ENCODE results near the gene XXYLT1.

Gene XXYLT1

DNA sequence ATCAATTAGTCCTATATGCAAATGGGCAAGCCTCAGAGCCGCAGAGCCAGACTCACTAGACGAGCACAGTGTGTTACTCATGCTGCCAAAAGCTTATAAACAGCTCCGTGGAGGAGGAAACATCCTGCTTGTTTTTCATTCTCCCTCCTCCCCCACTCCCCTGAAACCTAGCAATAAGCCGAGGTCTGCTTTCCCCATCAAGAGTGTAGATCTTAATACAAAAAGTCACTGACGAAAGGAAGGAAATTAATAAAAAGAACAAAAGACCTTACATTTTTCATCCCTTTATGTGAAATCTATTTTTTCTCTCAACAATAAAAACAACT is 88.5 kb downstream of the XXYLT1 start:
- peak; percentile 31 for DNase-seq

DNA sequence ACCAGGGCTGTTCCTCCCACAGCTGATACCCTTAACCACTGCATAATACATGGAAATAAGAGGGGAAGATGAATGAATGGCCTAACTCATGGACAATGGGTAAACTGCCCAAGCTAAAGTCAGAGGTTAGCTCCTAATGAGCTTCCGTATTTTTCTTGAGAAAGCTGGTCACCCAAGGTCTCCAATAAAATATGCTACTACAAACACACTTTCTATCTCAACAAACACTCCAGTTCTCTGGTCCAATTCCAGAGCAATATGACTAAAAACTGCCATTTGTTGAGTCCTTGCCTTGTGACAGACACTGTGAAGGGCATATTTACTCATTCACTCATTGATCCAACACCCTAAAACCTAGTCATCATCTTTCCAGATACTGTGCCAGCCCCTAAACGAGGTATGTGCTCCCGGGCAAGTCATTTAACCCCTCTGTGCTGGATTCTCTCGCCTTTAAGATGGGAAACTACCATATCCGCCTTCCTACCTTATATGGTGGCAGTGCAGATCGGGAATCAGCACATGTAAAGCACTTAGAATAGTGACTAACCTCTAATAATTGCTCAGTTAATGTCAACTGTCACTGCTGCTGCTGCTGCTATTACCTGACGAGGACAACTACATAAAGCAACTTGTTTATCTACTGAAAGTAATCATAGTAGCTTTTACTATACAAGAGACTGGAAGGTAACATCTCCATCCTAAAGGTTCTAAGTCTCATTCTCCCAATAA is 89.1 kb downstream of the XXYLT1 start:
- peak; percentile 16 for DNase-seq

DNA sequence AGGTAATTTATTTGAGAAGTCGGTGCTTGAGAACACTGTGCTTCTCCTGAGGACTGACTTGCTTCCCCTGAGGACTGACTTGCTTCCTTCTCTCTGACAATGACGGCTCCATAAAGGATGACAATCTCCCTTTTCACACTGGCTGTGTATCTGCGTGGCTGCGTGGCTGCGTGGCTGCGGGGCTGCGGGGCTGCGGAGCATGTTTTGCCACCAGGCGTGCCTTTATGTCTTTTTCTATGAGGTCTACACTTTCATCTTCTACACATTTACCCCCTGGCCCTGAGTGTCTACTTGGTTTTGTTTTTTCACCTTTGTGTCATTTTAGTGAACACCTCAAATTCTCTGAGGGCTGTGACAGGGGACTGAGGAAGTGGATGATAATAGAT is 89.9 kb downstream of the XXYLT1 start:
- no peak for DNase-seq

DNA sequence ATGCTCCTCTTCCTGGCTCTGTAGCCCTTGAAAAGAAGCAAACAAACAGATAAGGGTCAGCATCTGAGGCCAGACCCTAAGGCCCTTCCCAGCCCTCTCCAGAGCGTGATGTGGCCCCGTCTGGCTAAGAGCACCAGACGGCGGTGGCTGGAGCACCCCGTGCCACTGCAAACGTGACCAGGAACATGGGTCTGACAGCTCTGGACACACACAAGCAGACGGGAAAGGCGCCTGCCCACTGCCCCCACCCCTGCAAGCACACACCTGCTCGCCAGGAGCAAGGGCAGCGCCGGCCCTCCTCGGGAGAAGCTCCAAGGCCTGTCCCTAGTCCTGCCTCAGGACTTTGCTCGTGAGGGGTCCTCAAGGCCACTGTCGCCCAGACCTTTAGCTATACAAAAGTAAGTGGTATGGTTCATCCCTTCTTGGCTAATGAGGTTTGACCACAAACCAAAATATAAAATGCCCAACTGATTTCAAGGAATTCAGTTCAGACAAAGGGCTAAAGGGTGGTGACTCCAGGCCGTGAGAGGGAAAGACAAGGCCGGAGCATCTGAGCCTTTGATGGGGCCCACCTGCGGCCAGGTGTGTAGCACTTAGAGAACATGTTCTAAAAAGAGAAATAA is 90.4 kb downstream of the XXYLT1 start:
- no peak for DNase-seq

DNA sequence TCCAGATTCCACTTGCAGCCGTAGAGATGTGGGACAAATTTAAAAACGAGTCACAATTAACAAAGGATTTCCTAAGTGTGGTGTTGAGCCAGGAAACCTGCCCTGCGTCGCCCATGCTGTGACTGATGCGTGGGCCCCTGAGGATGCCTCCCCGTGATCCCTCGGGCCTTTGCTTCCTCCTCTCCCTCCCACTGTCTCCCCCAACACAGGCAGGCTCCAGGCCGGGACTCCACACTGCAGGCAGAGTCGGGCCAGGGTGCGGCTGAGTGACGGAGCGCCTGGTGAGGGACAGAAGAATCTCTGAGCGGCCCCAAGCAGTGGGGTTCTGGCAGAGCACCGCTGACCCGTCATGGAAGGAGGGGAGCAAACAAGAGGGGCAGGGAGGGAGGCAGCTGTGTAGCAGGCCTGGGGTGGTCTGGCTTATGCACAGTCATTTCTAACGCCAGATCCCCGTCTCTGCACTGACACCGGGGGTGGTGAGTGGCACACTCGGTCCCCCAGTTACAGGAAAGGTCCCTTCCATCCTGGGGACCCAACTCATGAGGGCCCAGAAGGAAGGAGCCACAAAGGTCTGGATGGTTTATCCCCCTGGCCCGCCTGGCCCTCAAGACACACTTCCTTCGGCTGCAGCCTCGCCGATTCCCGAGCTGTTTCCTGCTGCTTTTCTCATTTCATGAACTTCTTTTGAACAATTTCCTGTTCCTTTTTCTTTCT is 91.0 kb downstream of the XXYLT1 start:
- no peak for DNase-seq

DNA sequence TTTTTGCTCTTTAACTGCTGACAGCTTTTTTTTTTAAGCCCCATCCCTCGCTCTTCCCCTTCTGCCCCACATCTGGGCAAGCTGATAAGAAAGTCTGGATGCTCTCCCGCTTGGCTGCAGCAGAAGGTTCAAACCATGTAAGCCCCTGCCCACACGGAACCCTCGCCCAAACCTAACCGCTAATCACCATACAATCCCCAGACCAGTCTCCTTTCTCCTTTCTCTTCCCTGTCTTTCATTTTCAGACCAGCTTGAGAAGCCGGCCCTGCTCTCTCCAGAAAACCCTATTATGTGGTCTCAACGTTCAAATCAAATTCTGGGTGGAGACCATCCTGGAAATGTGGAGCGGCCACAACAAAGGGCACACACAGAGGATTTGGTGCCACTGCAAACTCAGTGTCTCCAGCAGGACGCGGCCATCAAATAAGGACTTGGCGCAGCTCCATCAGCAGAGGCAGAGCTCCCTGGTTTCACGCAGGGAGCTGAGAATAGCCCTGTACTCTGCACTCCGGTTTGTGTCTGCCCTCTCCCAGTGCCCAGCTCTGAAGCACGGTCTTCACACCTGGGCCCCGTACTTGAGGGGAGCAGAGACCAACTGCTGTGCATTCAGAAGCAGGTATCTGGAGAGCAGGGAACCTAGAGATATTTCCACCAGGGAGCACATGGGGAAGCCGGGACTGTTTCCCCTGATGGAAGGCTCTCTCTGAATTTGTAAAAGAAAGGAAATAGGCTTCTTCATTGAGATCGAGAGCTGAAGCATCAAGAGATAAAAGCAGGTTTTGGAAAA is 92.6 kb downstream of the XXYLT1 start:
- DNase-seq: no peak

DNA sequence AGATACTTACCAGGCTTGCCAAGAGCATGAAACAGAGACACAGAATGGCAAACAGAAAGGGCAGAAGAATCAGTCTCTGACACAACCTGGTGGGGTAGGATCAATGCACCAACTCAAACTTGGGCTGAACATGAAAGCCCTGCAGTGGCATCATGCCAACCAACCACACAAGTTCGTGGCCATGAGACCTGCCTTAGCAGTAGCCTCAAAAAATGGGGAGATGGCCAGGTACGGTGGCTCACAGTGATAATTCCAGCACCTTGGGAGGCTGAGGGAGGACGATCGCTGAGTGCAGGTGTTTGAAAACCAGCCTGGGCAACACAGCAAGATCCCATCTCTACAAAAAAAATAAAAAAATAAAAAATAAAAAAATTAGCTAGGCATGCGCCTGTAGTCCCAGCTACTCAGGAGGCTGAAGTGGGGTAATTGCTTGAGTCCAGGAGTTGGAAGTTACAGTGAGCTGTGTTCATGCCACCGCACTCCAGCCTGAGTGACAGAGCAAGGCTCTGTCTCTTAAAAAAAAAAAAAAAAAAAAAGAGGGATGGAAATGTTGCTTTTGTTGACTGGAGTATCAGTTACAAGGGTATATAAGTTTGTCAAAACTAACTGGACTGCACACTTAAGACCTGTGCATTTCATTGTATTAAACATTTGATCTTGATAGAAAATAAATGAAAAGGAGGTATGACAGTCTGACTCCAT is 93.4 kb downstream of the XXYLT1 start:
- DNase-seq: no peak

DNA sequence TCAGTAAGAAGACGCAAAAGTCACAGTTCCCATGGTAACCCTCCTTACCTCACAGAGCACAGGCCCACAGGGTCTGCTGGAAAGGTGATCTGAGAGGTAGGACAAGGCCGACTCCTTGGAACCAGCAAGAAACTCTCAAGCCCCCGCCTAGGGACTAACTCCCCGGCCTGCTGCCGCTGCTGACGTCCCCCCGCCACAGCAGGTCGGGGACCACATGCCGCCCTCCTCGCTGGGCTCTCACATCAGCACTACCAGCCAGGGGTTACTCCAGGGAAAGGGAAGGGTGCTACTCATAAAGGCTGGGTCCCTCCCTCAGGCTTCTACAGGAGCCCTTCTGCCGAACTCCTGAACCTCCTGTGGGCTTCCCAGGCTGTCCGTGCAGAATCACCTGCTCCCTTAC is 94.2 kb downstream of the XXYLT1 start:
- no peak for DNase-seq

DNA sequence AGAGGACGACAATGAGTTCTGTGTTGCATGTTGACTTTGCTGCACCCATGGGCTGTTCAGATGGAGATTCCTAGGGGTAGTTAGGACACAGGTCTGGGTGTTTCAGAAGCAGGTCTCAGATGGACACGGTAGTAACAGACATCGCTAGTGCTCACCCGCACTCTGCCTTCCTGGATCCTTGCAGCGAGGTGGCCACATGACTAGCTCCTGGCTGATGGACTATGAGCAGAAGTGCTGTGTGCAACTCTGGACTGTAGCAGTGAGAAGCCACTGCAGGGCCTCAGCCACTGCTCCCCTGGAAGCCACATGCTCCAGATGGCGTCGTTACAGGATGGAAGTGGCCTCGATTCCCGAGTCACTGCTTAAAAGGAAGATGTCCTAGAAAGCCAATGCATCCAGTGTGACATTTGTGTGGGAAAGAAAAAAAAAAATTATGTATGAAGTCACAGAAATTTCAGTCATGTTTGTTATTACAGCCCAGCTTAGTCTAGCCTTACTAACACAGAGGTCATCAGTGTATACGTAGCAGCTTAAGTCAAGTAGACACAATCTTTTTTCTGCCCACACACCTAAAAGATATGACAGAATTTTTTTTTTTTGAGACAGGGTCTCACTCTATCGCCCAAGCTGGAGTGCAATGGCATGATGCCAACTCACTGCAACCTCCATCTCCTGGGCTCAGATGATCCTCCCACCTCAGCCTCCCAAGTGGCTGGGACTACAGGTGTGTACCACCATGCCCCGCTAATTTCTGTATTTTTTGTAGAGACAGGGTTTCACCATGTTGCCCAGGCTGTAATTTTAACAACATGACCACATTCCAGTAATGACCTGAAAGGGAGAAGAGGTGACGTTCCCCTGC is 95.3 kb downstream of the XXYLT1 start:
- DNase-seq: no peak

DNA sequence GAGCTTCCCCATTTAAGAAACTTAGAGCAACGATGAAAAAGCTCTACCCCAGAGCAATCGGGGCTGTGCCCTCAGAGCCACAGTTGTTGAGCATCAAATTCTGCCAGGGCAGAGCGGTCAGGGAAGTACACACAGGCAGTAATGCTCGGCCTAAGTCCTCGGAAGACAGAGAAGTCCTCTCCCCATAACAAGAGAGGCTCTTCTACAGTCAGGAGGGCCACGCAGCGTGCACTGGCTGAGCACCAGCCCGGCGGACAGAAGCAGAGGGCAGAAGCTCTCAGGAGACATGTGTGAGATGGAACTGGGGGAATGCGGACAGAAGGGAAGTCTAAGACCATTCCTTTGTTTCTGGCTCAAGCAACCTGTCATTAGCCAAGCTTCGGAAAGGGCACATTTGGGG is 95.9 kb downstream of the XXYLT1 start:
- DNase-seq: no peak

DNA sequence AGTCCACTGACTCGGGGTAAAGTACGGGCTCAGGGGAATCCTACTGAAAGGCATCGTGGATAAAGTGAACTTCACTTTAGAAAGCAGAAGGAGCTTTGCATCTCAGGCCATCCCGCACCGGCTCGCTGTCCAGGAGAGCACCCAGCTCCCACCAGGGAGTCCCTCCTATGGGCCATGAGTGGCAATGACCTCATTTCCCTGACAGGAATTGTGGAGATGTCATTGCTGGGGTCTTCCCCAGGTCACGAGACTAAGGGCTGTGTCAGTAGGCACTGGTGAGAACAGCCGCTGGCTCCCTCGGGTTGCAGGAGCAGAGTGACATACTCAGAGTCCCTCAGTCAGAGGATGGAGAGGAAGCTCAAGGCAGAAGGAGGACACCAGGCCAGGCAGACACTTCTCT is 97.3 kb downstream of the XXYLT1 start:
- no peak for DNase-seq

DNA sequence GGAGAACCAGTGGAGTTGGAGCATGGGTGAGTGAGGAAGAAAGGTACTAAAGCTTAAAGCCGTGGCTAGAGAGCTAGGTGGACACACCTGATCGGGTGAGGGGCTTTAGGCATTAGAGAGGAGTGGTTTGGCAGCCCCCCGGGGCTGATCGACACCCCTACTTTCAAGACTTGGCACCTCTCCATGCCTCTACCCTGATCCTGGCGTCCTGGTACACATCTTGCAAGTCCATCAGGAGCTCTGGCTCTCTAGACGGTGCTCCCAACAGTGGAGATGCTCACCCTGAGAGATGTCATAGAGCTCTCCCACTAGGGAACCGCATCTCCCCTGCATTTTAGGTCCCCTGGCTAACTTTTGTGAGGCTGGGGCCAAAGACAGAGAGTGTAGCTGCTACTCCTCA is 98.1 kb downstream of the XXYLT1 start:
- no peak for DNase-seq

DNA sequence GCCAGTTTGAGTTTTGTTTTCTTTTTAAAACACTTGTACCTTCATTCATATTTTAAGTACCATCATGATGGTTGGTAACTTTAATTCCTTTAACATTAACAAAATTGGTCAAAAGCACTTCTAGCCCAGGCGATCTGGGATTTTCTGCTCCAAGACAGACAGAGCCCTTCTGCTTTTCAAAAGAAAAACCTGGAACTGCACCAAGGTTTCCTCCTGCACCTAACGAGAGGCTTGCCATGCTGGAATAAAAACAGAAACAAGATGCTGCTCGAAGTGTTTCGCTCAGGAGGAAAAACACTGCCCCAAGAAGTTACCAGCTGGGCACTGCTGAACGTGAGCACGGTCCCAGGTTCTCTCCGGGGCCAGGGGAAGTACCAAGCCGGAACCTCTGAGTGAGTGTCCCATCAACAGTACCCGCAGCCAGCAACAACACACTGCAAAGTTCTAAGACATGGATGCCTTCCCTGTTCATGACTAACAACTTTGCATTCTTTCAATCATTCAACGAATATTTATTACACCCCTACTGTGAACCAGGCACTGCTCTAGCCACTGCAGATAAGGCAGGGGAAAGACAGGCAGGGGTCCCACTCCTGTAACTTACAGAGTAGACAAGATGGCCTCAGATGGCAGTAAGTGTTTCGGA is 98.8 kb downstream of the XXYLT1 start:
- DNase-seq: no peak

DNA sequence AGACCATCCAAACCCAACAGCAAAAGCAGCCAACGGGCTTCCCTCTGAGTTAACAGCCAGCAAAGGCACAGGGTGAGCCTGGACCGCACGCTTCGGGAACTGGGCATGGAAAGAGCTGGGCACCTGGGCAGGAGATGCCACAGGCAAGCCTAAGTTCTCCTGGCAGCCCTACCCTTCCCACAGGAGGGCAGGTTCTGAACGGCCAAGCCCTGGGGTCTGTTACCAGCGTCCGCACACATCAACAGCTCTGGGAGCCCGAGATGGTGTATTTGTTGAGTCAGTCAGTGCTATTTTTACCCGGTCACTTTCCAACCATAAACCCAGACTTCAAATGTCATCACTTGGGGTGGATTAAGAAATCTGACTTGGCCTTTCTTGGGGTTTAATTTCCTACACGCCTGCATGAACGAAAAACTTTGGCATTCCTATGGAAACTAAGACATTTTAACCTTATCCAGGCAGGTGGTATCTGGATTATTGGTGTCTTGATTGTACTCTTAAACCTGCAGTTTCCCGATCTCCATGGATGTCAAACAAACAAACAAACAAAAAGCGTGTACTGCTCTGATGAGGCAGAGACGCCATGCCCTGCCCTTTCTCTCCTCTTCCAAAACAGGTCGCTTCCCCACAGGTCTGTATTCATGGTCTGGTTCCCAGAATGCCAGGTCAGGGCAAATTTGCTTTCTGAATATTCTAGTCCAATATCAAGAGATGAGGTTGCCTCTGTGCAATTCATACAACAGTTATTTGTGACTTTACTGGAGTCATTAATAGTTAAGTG is 99.7 kb downstream of the XXYLT1 start:
- DNase-seq: no peak

DNA sequence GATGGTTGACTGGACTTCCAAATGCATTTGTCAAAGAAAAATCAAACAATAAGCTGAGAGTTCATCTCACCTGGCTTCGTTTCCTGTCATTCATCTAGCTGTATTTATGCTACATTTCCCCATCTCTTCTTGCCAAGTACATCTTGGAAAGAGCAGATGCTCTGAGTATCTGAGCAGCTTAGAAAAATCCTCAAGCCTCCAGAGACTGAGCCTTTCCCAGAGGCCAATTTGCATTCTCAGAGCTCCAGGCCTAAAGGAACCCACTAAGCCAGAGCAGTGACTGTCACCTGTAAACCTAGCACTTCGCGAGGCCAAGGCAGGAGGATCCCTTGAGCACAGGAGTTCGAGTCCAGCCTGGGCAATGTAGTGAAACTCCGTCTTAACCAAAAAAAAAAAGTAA is 100.5 kb downstream of the XXYLT1 start:
- DNase-seq: no peak

DNA sequence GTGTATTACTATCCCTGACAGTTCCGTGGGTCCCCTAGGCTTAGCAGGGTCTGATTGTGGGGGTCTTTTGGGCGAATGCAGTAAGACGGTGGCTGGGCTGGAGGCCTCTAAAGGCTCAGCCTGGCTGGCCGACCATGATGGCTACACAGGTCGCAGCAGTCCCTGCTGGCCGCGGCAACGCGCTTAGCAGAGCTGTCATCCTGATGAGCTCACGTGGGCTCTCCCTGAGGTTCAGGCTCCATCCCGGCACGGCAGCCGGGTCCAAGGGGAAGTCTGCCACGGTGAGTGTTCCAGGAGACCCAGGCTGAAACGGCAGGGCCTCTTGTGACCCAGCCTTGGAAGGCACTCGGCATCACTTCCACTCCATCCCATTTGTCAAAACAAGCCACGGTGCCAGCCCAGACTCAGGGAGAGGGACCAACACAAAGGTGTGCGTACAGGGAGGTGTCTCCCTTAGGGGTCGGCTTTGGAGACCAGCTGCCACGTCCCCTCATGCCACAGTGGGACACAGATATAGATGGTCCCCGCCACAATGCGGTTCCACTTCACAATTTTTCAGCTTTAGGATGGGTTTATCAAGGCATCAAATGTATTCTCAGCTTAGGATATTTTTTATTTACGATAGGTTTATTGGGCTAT is 101.8 kb downstream of the XXYLT1 start:
- no peak for DNase-seq

DNA sequence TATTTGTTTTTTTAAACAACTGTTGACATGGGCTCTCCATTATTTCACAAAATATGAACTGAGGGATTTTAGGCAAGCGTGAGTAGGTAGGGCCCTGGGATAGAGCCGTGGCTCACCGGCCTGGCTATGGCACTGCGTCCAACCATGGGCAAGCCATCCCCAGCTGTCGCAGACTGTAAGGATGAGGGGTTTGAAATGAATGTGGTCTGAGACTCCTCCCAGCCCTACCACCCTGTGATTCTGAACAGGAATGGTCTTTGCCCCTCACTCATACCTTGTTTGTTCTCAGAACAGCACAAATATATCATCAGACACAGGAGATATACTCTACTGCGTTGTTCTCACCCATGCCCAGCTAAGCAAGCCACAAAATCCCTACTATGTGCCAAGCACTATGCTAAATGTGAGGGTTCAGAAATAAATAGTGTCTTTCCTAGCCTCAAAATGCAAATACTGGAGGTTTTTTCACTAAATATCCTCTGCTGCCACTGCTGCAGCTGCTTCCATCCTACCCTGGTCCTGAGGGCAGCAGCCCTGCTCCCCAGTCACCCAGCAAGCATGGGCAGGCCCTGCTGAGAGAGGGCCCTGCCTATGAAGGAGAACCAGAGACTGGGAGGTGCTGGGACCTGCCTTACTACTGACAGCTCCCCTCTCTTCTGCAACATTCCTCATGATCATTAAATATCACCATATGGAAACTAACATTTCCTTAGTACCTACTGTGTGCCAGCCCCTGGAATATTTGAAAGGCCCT is 102.8 kb downstream of the XXYLT1 start:
- DNase-seq: no peak

DNA sequence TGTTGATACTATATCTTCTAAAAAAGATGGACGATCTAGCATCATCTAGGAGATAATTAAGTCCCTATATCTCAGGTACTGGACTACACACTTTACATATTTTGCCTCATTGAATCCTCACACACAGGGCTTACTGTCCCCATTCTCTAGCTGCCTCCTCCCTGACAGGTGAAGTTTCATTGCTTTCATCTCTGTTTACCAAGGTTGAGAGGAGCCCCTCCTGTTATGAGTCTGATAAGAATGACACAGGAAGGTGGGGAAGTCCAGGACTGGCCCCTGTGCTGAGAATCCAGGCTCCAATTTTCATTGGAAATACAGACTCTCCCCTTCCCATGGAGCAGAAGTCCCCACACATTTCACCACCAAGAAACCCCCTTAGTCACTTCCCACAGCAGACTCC is 105.2 kb downstream of the XXYLT1 start:
- DNase-seq: no peak

DNA sequence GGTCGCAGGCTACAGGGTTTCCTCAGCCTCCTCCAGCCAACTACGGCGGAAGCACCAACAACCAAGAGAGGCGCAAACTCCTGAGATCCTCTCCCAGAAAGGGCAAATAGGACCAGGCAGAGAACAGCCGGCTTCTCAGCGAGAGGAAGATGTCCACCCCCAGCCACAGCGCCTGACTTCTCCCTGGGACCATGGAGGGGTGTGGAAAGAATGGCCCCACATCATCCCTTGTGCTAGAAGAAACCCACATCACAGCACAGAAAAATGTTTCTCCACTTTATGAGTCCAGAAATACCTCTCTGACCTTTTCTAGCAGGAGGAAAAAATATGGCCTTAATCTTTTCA is 105.7 kb downstream of the XXYLT1 start:
- DNase-seq: no peak
